K562 (cell line): ENCODE results near the gene KNL1. TPM values are rescaled to one million over a fixed set of nuclear protein-coding genes. Genes with fewer than 3 reads are reported as not detected.
A peak's percentile ranks its signal among the peaks of the same experiment; 100 is the strongest.

Source experiments
- ASH1L ChIP-seq: fragments of 450-650 bp; IDR thresholded peaks from 2 replicates; pipeline ENCODE4 v1.6.1; 2018; ENCODE audit warnings: borderline replicate concordance, mild to moderate bottlenecking, low read depth; ENCODE audit not compliant: partially characterized antibody
- CHCHD3 ChIP-seq: fragments of 250-450 bp; sonication (Bioruptor Pico); IDR thresholded peaks from 2 replicates; pipeline ENCODE4 v2.1.2; 2022; ENCODE audit warnings: mild to moderate bottlenecking
- DDX20 ChIP-seq: fragments of 450-650 bp; IDR thresholded peaks from 2 replicates; pipeline ENCODE4 v1.6.1; 2016; ENCODE audit warnings: missing genetic modification characterization, low read depth, mild to moderate bottlenecking, missing compliant biosample characterization, moderate library complexity
- DPF2 ChIP-seq: fragments of 450-650 bp; IDR thresholded peaks from 2 replicates; pipeline ENCODE4 v1.6.1; 2016
- FOXA3 ChIP-seq, 2 experiments: fragments of 450-650 bp in 1 of 2; sonication (generic) in 1 of 2; formaldehyde crosslinking; IDR thresholded peaks in 1 of 2; conservative IDR thresholded peaks in 1 of 2; 2 replicates each; pipeline versions ENCODE4 v1.4.0 to v1.8.0; 2020 to 2022; ENCODE audit warnings: mild to moderate bottlenecking in 2 of 2, missing genetic modification reagents in 1 of 2
- FOXK2 ChIP-seq, 2 experiments: fragments of 450-650 bp; IDR thresholded peaks in 1 of 2; conservative IDR thresholded peaks in 1 of 2; 2 replicates each; pipeline ENCODE4 v1.6.1; 2016; ENCODE audit warnings: low read depth in 2 of 2, mild to moderate bottlenecking in 1 of 2
- FOXM1 ChIP-seq, 2 experiments: fragments of 450-650 bp in 1 of 2; sonication (generic) in 1 of 2; formaldehyde crosslinking in 1 of 2; IDR thresholded peaks; 2 replicates each; pipeline versions ENCODE4 v1.6.1 to v1.9.0; 2017 to 2022; ENCODE audit warnings: low read depth in 2 of 2, mild to moderate bottlenecking in 2 of 2, missing genetic modification reagents in 1 of 2, moderate library complexity in 1 of 2
- FOXP1 ChIP-seq: sonication (generic); formaldehyde crosslinking; IDR thresholded peaks from 2 replicates; pipeline ENCODE4 v1.8.0; 2022; ENCODE audit warnings: mild to moderate bottlenecking, missing genetic modification reagents
- HDGF ChIP-seq: fragments of 450-650 bp; IDR thresholded peaks from 2 replicates; pipeline ENCODE4 v1.6.1; 2016
- HINFP ChIP-seq: fragments of 450-650 bp; conservative IDR thresholded peaks from 2 replicates; pipeline ENCODE4 v1.6.1; 2016; ENCODE audit warnings: missing genetic modification characterization, low read depth, mild to moderate bottlenecking, control low read depth, missing compliant biosample characterization
- MAFF ChIP-seq: IDR thresholded peaks from 2 replicates; pipeline ENCODE4 v1.6.1; 2012; ENCODE audit warnings: low read length, improper control_type of control experiment
- MECOM ChIP-seq: fragments of 250-450 bp; sonication (Bioruptor Pico); IDR thresholded peaks from 2 replicates; pipeline ENCODE4 v1.8.0; 2022; ENCODE audit warnings: inconsistent platforms
- NFRKB ChIP-seq: fragments of 450-650 bp; IDR thresholded peaks from 2 replicates; pipeline ENCODE4 v1.6.1; 2016; ENCODE audit warnings: low read depth
- PURB ChIP-seq: sonication (generic); formaldehyde crosslinking; IDR thresholded peaks from 2 replicates; pipeline ENCODE4 v1.9.0; 2021; ENCODE audit warnings: low read depth, mild to moderate bottlenecking, missing genetic modification reagents
- RB1 ChIP-seq: fragments of 450-650 bp; IDR thresholded peaks from 2 replicates; pipeline ENCODE4 v1.6.1; 2017; ENCODE audit warnings: low read depth, mild to moderate bottlenecking
- STAG1 ChIP-seq: sonication (generic); formaldehyde crosslinking; IDR thresholded peaks from 2 replicates; pipeline ENCODE4 v1.5.0; 2020; ENCODE audit warnings: missing genetic modification reagents, borderline replicate concordance
- ZC3H4 ChIP-seq: sonication (generic); formaldehyde crosslinking; IDR thresholded peaks from 2 replicates; pipeline ENCODE4 v1.9.0; 2021; ENCODE audit warnings: missing genetic modification reagents, borderline replicate concordance
- ZNF232 ChIP-seq: sonication (generic); formaldehyde crosslinking; IDR thresholded peaks from 2 replicates; pipeline ENCODE4 v1.8.0; 2022; ENCODE audit warnings: mild to moderate bottlenecking, missing genetic modification reagents
- ZNF280B ChIP-seq: fragments of 250-450 bp; sonication (Bioruptor Pico); IDR thresholded peaks from 2 replicates; pipeline ENCODE4 v1.5.1; 2021; ENCODE audit warnings: mild to moderate bottlenecking
- ZNF436 ChIP-seq: fragments of 250-450, 450-650 bp; sonication (Bioruptor Pico); formaldehyde crosslinking; IDR thresholded peaks from 2 replicates; pipeline ENCODE4 v1.7.0; 2020; ENCODE audit warnings: mild to moderate bottlenecking
- polyA plus RNA-seq, 8 experiments: library from polyadenylated mRNA; depleted of rRNA in 4 of 8; stranded (reverse) in 5 of 8; unstranded in 3 of 8; fragments of >200 nt; fragmentation: Nextera tagmentation in 2 of 8; fragmentation: Illumina TruSeq in 1 of 8; extraction: Ambion mirVana in 2 of 8; extraction: Trizol in 1 of 8; gene quantifications; 2 replicates each; pipeline versions ENCODE4 v1.2.1 to v1.2.3, GENCODE V29; 2011 to 2014; ENCODE audit warnings: inconsistent platforms in 1 of 8, missing spikeins in 1 of 8
- total RNA-seq, 7 experiments: library from RNA; depleted of rRNA in 6 of 7; stranded (reverse); fragments of >200 nt in 6 of 7; fragmentation: Illumina TruSeq in 2 of 7; extraction: Trizol in 2 of 7; gene quantifications; 2 replicates each; pipeline versions ENCODE4 v1.2.1 to v1.2.3, GENCODE V29; 2011 to 2021; ENCODE audit warnings: low replicate concordance in 1 of 7
- TF ChIP-seq, protein P1 (sequence below), 2 experiments: IDR thresholded peaks; 2 replicates each; pipeline ENCODE4 v1.6.1; 2011; ENCODE audit warnings: borderline replicate concordance in 1 of 2, control low read depth in 1 of 2, low read depth in 1 of 2, low read length in 1 of 2, mild to moderate bottlenecking in 1 of 2, mixed read lengths in 1 of 2, moderate library complexity in 1 of 2; ENCODE audit not compliant: insufficient read depth in 1 of 2, insufficient read length in 1 of 2, poor library complexity in 1 of 2, severe bottlenecking in 1 of 2; ENCODE audit errors: extremely low read depth in 1 of 2
- TF ChIP-seq, protein P2 (sequence below): fragments of 200-800 bp; sonication (Bioruptor generic); IDR thresholded peaks from 2 replicates; pipeline ENCODE4 v1.6.1; 2017; ENCODE audit warnings: missing genetic modification characterization, missing compliant biosample characterization

Gene KNL1
- total and polyA plus RNA-seq, 9 of the 15 experiments (the other 6 are each of a cell fraction or from before 2014, with no cell fraction given), result 14.5 to 65.4 (median 34.6) TPM

DNA sequence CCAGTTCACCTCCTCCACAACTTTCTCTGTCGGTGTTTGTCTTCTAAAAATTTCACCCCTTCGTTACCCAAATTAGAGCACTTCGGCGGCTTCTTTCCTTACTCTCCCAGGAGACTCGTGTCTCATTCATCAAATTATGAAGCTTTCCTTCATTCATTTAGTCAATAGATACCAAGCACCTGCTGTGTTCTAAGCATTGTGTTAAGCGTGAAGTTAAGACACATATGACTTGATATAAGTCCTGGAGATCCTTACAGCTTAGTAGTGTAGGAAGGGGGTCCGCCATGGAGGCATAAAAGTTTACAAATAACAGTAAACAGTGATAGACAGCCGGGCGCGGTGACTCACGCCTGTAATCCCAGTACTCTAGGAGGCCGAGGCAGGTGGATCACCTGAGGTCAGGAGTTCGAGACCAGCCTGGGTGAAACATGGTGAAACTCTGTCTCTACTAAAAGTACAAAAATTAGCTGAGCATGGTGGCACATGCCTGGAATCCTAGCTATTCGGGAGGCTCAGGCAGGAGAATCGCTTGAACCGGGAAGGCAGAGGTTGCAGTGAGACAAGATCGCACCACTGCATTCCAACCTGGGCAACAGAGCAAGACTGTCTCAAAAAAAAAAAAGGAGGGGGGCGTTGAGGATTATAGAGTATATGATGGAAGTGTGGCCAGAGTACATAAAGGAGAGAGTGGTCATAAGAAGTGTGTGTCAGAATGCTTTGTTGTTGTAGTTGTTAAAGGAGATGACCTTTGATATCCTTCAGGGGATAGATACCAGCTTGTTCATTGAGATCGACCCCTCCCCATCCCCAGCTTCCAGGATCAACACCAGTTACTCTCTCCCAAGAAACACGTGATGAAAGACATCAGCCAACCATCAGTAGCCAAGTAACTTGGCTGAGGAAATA is 28.5 kb upstream of the KNL1 start (continued):
- TF ChIP-seq, protein P1, sequence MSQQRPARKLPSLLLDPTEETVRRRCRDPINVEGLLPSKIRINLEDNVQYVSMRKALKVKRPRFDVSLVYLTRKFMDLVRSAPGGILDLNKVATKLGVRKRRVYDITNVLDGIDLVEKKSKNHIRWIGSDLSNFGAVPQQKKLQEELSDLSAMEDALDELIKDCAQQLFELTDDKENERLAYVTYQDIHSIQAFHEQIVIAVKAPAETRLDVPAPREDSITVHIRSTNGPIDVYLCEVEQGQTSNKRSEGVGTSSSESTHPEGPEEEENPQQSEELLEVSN (IDR thresholded peaks at IDR 0.05; ENCODE audit: borderline replicate concordance in 1 of 2, extremely low read depth in 1 of 2, insufficient read depth in 1 of 2, insufficient read length in 1 of 2, low read depth in 1 of 2, low read length in 1 of 2, poor library complexity in 1 of 2, severe bottlenecking in 1 of 2), result no peak
- TF ChIP-seq CHCHD3 (CRISPR knock-in tag), result no peak
- TF ChIP-seq DPF2, result 0 out of 2 replicates have a peak, but pooled peaks have one; percentile 38
- no peak for TF ChIP-seq MAFF
- 0 out of 4 replicates have a peak, but pooled peaks of 1 of the 2 experiments have one; percentile 2 for TF ChIP-seq FOXK2 (conservative IDR thresholded peaks at IDR 0.05 in 1 of 2, IDR thresholded peaks at IDR 0.05 in 1 of 2; ENCODE audit: low read depth in 2 of 2)
- TF ChIP-seq FOXM1 (IDR thresholded peaks at IDR 0.05; ENCODE audit: low read depth), result no peak
- no peak for TF ChIP-seq FOXM1 (CRISPR knock-in tag; IDR thresholded peaks at IDR 0.05; ENCODE audit: low read depth)
- no peak for TF ChIP-seq FOXP1 (CRISPR knock-in tag)
- TF ChIP-seq ASH1L, result no peak
- TF ChIP-seq HDGF, result no peak
- TF ChIP-seq ZNF436, result no peak
- TF ChIP-seq MECOM, result no peak
- TF ChIP-seq PURB (CRISPR knock-in tag), result no peak
- TF ChIP-seq RB1, result no peak
- no peak for TF ChIP-seq NFRKB
- no peak for TF ChIP-seq ZNF232
- TF ChIP-seq, protein P2, sequence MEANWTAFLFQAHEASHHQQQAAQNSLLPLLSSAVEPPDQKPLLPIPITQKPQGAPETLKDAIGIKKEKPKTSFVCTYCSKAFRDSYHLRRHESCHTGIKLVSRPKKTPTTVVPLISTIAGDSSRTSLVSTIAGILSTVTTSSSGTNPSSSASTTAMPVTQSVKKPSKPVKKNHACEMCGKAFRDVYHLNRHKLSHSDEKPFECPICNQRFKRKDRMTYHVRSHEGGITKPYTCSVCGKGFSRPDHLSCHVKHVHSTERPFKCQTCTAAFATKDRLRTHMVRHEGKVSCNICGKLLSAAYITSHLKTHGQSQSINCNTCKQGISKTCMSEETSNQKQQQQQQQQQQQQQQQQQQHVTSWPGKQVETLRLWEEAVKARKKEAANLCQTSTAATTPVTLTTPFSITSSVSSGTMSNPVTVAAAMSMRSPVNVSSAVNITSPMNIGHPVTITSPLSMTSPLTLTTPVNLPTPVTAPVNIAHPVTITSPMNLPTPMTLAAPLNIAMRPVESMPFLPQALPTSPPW (CRISPR knock-in tag), result no peak
- TF ChIP-seq HINFP (tag), result no peak
- no peak for TF ChIP-seq ZNF280B (CRISPR knock-in tag)
- TF ChIP-seq STAG1 (CRISPR knock-in tag), result no peak
- no peak for TF ChIP-seq DDX20
- TF ChIP-seq FOXA3 (CRISPR knock-in tag; conservative IDR thresholded peaks at IDR 0.05 in 1 of 2, IDR thresholded peaks at IDR 0.05 in 1 of 2), result no peak
- no peak for TF ChIP-seq ZC3H4 (CRISPR knock-in tag)
